Skeletal muscle satellite cell (primary cell): ENCODE measurements around the gene ANO2.

ENCODE experiments used
- H3K27me3 ChIP-seq: 2 replicates; pipeline ENCODE4 v1.7.0; 2013; ENCODE audit warnings: low read length; ENCODE audit not compliant: control insufficient read depth, insufficient read depth
- H3K36me3 ChIP-seq: 2 replicates; pipeline ENCODE4 v1.7.0; 2013; ENCODE audit warnings: mild to moderate bottlenecking, control low read depth, low read length; ENCODE audit not compliant: insufficient read depth
- H3K4me1 ChIP-seq: 2 replicates; pipeline ENCODE4 v1.7.0; 2013; ENCODE audit warnings: low read length; ENCODE audit not compliant: control insufficient read depth, insufficient read depth
- H3K4me2 ChIP-seq: 2 replicates; pipeline ENCODE4 v1.7.0; 2013; ENCODE audit warnings: mild to moderate bottlenecking, low read length
- H3K4me3 ChIP-seq: 2 replicates; pipeline ENCODE4 v1.7.0; 2013; ENCODE audit warnings: low read length
- H3K9ac ChIP-seq: 2 replicates; pipeline ENCODE4 v1.7.0; 2013; ENCODE audit warnings: mild to moderate bottlenecking, low read depth, low read length, moderate library complexity
- H3K9me3 ChIP-seq: replicated peaks from 2 replicates; pipeline ENCODE4 v1.7.0; 2013; ENCODE audit warnings: mild to moderate bottlenecking, control low read depth, low read length

Gene ANO2

GRCh38 chr12:5807090-5807414 lies 138.0 kb downstream of the ANO2 start:
- Histone ChIP-seq H3K27me3 (no peaks in the 10 kb centered on the region), H3K9ac (no peak overlapping the region), H3K4me2 (no peak overlapping the region), H3K4me1 (no peaks in the 10 kb centered on the region), H3K36me3 (no peaks in the 10 kb centered on the region), H3K9me3 (peaks cover 2% of the 10 kb centered on the region), H3K4me3 (no peak overlapping the region)

GRCh38 chr12:5806371-5807089 lies 138.5 kb downstream of the ANO2 start:
- Histone ChIP-seq H3K4me2 (no peak overlapping the region), H3K4me3 (no peak overlapping the region), H3K36me3 (no peaks in the 10 kb centered on the region), H3K27me3 (no peaks in the 10 kb centered on the region), H3K9ac (no peak overlapping the region), H3K9me3 (peaks cover 2% of the 10 kb centered on the region), H3K4me1 (no peaks in the 10 kb centered on the region)

- no peaks in the 10 kb centered on the region for H3K27me3 ChIP-seq
- no peaks in the 10 kb centered on the region for H3K9me3 ChIP-seq
- H3K4me2 ChIP-seq = no peak overlapping the region
- no peak overlapping the region for H3K9ac ChIP-seq
- H3K36me3 ChIP-seq = no peaks in the 10 kb centered on the region
- H3K4me3 ChIP-seq = no peak overlapping the region
- H3K4me1 ChIP-seq = no peaks in the 10 kb centered on the region
Measured at GRCh38 chr12:5803532-5803931, 141.5 kb downstream of the ANO2 start.

- Histone ChIP-seq H3K9me3 (no peaks in the 10 kb centered on the region), H3K27me3 (no peaks in the 10 kb centered on the region), H3K4me3 (no peak overlapping the region), H3K4me1 (no peaks in the 10 kb centered on the region), H3K36me3 (no peaks in the 10 kb centered on the region), H3K9ac (no peak overlapping the region), H3K4me2 (no peak overlapping the region)
Measured at GRCh38 chr12:5798242-5799015, 146.6 kb downstream of the ANO2 start.

- Histone ChIP-seq H3K4me3 (no peak overlapping the region), H3K4me1 (no peaks in the 10 kb centered on the region), H3K9ac (no peak overlapping the region), H3K27me3 (peaks cover 3% of the 10 kb centered on the region), H3K4me2 (no peak overlapping the region), H3K36me3 (no peaks in the 10 kb centered on the region), H3K9me3 (no peaks in the 10 kb centered on the region)
Measured at GRCh38 chr12:5797661-5798060, 147.4 kb downstream of the ANO2 start.

- Histone ChIP-seq H3K9me3 (no peaks in the 10 kb centered on the region), H3K36me3 (no peaks in the 10 kb centered on the region), H3K4me2 (no peak overlapping the region), H3K4me1 (no peaks in the 10 kb centered on the region), H3K9ac (no peak overlapping the region), H3K4me3 (no peak overlapping the region), H3K27me3 (peaks cover 3% of the 10 kb centered on the region)
Measured at GRCh38 chr12:5796959-5797225, 148.2 kb downstream of the ANO2 start.

GRCh38 chr12:5796171-5796958 lies 148.7 kb downstream of the ANO2 start:
- H3K9me3 ChIP-seq = no peaks in the 10 kb centered on the region

GRCh38 chr12:5794156-5794555 lies 150.9 kb downstream of the ANO2 start:
- no peaks in the 10 kb centered on the region for H3K9me3 ChIP-seq
- H3K4me1 ChIP-seq = no peaks in the 10 kb centered on the region
- H3K4me2 ChIP-seq = no peak overlapping the region
- H3K4me3 ChIP-seq = no peak overlapping the region
- H3K9ac ChIP-seq = no peak overlapping the region
- H3K36me3 ChIP-seq = no peaks in the 10 kb centered on the region
- peaks cover 3% of the 10 kb centered on the region for H3K27me3 ChIP-seq

More at GRCh38 chr12:5796171-5796958, 148.7 kb downstream of the ANO2 start:
- H3K36me3 ChIP-seq = no peaks in the 10 kb centered on the region
- no peaks in the 10 kb centered on the region for H3K4me1 ChIP-seq
- H3K27me3 ChIP-seq = peaks cover 3% of the 10 kb centered on the region
- H3K9ac ChIP-seq = no peak overlapping the region
- no peak overlapping the region for H3K4me3 ChIP-seq
- no peak overlapping the region for H3K4me2 ChIP-seq

- Histone ChIP-seq H3K36me3 (no peaks in the 10 kb centered on the region), H3K4me1 (no peaks in the 10 kb centered on the region), H3K9ac (no peak overlapping the region), H3K4me3 (no peak overlapping the region), H3K9me3 (no peaks in the 10 kb centered on the region), H3K27me3 (peaks cover 3% of the 10 kb centered on the region), H3K4me2 (no peak overlapping the region)
Measured at GRCh38 chr12:5792343-5792742, 152.7 kb downstream of the ANO2 start.

- Histone ChIP-seq H3K4me2 (no peak overlapping the region), H3K36me3 (no peaks in the 10 kb centered on the region), H3K9ac (no peak overlapping the region), H3K27me3 (peaks cover 3% of the 10 kb centered on the region), H3K9me3 (no peaks in the 10 kb centered on the region), H3K4me1 (no peaks in the 10 kb centered on the region), H3K4me3 (no peak overlapping the region)
Measured at GRCh38 chr12:5789469-5789968, 155.5 kb downstream of the ANO2 start.

GRCh38 chr12:5787828-5788227 lies 157.2 kb downstream of the ANO2 start:
- Histone ChIP-seq H3K9ac (no peak overlapping the region), H3K4me3 (no peak overlapping the region), H3K9me3 (peaks cover 6% of the 10 kb centered on the region), H3K4me2 (no peak overlapping the region), H3K27me3 (no peaks in the 10 kb centered on the region), H3K36me3 (no peaks in the 10 kb centered on the region), H3K4me1 (no peaks in the 10 kb centered on the region)
